GM21786 (cell line): ENCODE results near the gene HACL1.

ENCODE experiments used
- ATAC-seq: cut with Tn5 transposase; IDR thresholded peaks from one replicate; pipeline ENCODE4 v1.9.1; 2021; ENCODE audit not compliant: unreplicated experiment

HACL1 gene

DNA sequence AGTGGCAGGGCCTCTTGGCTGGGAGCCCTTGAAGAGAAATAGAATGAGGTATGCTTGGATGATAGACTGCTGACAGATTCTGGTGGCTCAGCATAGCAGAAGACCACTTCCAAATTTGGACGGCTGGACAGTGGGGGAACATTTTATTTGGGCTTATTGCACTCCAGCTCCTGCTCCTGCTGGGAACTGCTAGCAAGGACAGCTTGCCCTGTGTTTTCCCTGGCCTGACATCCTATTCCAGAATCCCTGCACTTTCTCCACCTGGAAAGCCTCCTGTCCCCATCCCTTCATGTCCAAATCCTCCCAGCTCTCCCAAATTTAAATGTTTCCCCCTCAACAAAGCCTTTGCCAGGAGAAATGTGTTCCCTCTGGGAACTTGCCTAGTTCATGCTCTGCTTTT is 70.0 kb downstream of the HACL1 start:
- ATAC-seq = no peak

DNA sequence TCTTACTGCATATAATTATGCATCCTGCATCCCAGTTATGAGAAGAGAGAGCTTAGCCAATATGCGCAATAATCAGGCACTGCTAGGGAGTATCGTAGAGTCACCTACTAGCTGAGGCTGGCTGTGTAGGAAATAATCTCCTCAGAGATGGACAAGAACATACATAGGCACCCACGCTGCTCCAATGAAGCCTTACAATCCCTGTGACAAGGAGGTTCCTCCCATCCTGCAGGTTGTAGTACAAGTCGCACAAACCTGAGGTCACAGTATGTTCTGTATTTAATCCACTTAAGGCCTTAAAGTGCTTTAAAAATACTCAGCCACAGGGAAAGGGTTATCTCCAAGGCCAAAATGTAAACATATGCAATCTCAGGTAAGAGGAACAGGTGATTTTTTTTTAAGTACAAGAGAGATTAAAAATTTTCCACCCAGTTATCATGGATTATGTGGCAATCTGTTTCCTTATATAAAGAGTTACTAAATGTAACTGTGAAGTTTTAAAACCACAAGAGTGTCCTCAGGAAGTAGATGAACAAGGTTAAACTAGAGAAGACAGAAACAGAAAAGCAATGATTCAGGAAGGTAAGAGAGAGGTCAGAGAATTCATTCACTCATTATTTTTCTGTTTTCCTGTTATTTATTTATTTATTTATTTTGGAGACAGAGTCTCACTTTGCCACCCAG is 72.4 kb downstream of the HACL1 start:
- ATAC-seq = no peak

DNA sequence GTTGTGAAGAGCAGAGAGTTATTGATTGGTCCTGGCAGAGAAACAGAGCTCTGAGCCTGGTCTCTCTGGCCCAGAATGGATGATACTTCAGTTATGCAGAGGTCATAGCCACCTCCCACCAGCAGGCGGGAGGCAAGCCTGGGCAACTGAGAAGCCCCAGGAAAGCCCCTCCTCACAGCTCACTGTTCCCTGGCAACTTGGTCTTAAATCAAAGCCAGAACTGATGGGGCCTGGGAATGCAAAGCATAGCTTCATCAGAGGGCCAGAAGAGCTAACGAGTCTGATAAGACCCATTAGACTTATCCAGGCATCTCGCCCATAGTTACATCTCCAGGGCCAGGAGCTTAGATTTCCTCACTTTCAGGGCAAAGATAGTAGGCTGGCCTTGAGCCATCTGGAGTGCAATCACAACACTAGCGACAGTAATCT is 74.3 kb downstream of the HACL1 start:
- no peak for ATAC-seq

DNA sequence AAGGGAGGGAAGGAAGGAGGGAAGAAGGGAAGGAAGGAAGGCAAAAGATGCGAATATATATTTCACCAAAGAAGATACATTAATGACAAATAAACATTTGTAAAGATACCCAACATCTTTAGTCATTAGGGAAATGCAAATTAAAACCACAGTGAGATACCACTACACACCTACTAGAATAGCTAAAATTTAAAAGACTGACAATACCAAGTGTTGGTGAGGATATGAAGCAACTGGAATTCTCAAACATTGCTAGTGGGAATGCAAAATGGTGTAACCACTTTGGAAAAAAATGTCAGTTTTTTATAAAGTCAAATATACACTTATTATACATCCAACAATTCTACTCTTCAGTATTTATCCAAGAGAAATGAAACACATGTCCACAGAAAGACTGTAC is 75.6 kb downstream of the HACL1 start:
- no peak for ATAC-seq

DNA sequence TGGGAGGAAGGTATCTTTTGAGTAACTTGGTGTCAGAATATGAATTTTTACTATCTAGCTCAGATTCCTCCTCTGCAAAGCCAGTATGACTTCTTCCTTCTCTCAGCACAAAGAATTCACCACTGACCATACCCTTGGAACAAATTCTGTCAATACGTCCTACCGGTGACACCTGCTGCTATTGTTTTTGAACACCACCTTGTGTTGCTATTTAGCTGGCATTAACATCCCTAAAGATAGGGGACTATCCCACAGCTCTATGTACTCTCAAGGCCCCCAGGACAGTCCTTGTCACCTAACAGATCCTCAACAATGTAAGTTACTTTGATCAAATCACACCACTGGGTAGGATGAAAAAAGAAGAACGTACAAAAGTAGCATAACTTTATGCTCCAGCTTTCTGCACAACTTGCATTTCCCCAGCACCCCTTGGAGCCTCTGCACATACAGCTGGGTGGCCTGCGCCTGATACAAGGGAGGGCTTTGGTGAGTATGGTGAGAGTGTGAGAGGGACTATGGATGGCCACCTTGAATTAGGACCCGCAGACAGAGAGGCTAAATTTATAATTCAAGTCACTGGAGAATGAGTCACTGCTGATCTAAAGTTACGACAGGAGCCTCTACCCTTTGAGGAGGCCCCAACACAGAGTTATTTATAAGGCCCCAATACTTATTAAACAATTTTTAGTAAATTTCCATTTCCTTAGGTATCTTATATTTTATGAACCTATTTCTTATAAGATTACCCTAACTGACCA is 77.5 kb downstream of the HACL1 start:
- ATAC-seq = no peak

DNA sequence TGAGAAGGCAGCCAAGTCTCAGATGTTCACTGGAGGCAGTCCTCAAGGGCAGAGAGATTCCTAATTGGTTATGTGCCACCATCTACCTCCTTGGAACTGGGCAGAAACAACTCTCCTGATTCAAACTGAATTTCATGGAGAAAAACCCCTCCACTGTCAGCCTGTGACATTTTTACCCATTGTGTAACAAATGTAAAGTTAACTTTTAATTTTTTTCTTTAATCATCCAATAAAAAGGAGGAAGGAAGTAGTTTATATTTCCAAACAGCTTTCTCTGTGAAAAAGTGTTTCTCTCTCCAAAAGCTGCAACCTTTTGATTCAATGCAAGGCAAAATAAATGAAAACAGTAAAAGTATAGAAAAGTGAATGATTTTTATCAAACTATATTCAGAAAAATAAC is 79.4 kb downstream of the HACL1 start:
- ATAC-seq = no peak

DNA sequence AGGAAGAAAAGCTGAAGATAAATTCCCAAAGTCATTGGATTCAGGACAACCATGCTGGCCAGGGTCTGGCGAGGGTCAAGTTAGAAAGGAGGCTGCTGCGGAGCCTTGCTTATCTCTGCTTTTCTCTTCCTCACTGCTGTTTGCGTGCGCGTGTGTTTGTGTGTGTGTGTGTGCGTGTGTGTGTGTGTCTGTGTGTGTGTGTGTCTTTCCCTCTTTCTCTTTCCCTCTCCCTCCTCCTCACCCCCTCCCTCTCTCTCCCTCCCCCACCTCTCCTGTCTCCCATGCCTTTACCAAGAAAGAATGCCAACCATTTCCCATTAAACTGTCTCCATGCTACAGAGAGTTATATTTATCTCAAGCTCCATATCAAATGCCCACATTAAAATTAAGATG is 79.8 kb downstream of the HACL1 start, which contains the start of gene COLQ:
COLQ (minus strand) TSS at position 134 of the 393 bp plus-strand sequence; CDS start at position 53, 81 bp downstream.
- no peak for ATAC-seq

DNA sequence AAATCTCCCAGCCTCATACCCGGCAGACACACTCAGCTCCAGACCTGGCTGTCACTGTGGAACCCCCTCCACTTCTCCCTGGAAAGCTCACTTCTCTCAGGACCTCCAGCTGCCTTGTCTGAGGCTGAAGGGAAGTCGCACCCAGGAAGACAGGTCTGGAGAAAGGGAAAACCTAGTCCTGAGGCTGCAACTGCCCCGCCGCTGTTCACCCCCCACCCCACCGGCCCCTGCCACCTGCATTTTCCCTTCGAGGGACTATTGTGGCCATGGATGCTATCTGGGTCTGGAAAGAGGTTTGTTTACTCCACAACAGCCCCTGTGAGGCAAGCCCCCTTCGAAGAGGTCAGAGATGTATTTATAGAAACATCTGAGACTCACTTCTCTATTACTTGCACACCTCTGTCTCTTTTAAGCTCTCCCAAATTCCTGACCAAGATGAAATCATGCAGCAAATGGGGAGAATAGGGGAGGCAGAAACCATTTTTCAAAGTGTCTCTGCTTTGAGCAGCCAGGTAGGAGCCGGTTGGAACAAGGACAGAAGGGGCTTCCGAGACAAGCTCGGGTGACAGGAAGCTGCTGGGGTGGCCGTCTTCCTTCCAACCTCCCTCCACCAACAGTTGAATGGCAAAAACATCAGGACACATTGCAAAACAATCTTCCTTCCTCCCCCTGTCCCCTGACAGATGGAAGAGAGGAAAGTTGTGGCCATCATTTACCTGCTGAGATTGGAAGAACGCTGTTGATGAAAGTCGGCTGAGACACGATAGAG is 80.4 kb downstream of the HACL1 start:
- no peak for ATAC-seq

DNA sequence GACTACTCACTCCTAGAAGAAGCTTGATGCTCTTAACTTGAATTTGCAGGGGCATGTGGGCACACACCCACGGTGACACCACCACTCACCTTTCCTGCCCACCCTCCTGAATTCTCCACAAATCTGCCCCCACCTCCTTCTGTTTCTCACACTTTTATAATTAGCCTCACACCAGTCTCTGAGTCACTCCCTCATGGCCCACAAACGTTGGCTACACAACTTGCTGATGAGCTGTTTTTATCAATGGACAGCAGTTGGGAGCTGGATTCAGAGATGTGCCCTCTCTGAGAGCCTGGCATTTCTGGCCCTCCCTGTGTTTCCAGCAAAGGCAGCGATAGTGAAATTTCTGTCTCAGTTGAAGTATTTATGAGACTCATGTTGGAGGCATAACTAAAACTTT is 81.2 kb downstream of the HACL1 start:
- no peak for ATAC-seq

DNA sequence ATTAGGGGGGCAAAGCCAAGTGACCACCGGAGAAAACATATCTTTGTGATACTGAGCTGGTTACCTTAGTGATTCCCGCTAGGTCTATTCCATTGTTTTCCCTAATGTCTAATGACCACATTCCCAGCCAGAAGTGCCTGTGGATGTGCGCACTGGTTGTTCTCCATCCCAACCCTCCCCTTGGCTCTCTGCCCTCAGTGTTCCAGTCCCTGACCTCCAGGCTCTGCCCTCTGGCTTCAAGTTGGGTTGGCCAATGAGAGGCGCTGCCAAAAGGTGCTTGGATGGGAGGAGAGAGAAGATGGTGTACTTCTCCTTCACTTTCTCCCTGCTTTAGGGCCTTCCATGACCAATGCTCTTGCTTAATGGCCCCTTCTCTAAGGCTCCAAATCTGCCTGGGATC is 82.3 kb downstream of the HACL1 start:
- ATAC-seq = no peak

DNA sequence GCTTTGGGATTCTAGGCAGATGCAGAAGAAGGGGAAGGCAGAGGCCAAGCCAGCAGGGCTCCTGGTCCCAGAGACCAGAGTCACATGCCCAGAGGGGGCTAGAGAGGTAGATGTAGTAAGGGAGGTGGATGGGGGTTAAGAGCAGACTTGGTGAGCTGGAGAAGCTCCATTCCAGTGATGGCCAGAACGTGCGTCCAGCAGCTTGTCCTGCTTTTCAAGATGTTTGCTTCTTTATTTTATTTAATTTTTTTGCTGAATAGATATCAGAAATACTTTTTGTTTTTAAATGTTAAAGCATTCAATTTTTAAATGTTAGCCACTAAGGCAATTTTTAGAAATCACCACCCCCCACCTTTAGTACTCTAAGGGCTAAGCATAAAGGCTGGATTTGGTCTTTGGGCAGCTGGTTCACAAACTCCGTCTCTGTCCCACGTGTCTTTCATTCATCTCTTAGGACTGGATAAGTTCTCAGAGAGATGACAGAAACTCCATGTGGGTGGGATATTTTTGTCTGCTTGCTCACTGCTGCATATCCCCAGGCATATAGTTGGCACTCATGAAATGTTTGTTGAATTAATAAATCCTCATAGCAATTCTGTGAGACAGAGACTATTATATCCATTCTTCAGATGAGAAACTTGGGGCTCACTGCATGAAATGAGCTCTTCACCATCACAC is 86.6 kb downstream of the HACL1 start:
- no peak for ATAC-seq

DNA sequence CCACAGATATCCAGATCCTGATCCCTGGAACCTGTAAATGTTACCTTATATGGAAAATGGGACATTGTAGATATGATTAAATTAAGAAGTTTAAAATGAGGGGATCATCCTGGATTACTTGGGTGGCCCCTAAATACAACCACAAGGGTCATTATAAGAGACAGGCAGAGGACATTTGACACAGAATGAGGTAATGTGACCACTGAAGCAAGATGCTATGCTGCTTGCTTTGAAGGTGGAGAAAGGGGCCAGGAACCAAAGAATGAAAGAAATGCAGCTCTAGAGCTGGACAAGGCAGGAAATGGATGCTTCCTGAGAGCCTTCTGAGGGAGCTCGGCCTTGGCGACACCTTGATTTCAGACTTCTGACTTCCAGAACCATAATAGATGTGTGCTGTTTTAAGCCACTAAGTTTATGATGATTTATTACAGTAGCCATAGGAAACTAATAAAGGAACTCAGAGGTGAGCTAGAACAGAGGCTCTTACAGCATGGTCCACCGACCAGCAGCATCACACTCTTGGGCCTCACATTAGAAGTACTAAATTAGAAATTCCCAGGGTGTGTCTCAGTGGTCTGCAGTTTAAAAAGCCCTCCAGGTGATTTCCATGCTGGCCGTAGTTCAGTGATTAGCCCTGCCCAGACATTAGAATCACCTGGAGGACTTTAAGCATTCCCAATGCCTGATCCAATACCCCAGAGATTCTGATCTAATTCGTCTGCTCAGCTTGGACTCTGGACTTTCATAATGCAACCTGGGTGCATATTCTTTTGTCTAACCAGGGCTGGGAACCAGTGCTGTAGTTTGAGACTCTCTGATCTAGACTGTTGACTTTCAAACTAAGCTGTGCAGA is 87.3 kb downstream of the HACL1 start:
- no peak for ATAC-seq

DNA sequence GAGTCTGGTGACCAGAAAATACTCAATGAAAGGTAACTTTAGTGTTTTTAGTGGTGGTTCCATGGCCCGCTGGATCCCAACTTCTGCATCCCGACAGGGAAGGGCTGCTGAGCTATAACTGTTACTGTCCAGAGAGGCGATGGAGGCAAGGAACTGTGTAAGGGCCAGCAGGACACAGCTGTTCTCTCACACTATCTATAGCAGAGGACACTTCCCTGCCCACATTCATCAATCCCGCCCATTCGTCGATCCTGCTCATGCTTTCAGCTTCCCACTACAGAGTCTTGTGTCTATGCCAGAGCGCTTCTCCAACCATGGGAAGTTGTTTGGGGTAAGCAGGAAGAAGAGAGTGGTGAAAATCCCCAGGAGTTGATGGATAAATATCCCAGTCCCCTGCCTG is 88.3 kb downstream of the HACL1 start:
- ATAC-seq = no peak

DNA sequence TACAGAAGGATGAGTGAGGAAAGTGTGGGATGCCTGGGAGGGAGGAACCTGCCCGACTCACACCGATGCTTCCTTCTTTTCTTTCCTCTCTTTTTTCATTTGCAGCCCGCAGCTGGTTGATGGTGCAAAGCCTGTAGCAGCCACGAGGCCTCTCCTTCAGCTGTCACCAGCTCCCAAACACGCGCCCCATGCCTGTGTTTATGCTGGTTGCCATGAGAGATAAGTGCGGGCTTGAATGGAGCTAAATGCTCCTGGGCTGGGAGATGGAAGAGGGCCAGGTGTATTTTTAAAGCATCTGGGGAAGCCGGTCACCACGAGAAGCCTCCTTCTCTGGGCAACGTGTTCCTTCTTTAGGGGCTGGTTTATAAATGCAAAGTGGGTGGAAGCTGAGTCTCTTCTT is 89.2 kb downstream of the HACL1 start:
- ATAC-seq = no peak

DNA sequence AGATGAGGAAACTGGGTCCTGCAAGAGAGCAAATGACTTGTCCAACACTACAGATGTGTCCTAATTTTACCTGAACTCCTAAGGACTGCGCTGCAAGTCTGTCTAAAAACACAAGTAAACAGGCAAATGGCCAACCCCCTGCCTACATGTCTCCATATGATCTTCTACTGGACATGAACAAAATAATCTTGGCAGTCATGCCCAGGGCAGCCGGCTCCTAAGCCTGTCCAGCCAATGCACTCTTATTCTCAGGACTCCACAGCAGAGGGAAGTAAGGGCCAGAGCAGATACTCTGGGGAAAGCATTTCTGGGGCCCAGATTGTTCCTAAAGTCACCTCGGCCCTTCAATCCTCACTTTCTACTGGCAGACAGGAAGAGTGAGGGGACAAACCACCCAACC is 90.2 kb downstream of the HACL1 start:
- no peak for ATAC-seq
